Left ventricle myocardium inferior (tissue), 1 donor: ENCODE results near the gene MRPS30. TPM values are rescaled to one million over a fixed set of nuclear protein-coding genes. Genes with fewer than 3 reads are reported as not detected.
"Not testable (repeated sequence)": the region's sequence is repeated elsewhere in the genome, so short reads cannot be mapped to it uniquely, and the experiment has no call there.

ENCODE experiments used
- DNase-seq: peaks from one replicate; pipeline ENCODE4 v3.0.0-alpha.2; 2020
- H3K27ac ChIP-seq: fragments of 200-600 bp; replicated peaks from 2 replicates; pipeline ENCODE4 v1.8.0; 2021
- H3K27me3 ChIP-seq: fragments of 200-600 bp; 2 replicates; pipeline ENCODE4 v1.8.0; 2021; ENCODE audit warnings: low read depth
- H3K36me3 ChIP-seq: fragments of 200-600 bp; 2 replicates; pipeline ENCODE4 v1.8.0; 2021
- H3K4me1 ChIP-seq: fragments of 200-600 bp; 2 replicates; pipeline ENCODE4 v1.8.0; 2021
- H3K4me3 ChIP-seq: fragments of 200-600 bp; 2 replicates; pipeline ENCODE4 v1.8.0; 2021; ENCODE audit warnings: mild to moderate bottlenecking, moderate library complexity
- H3K9me3 ChIP-seq: fragments of 200-600 bp; replicated peaks from 2 replicates; pipeline ENCODE4 v1.8.0; 2021
- intact Hi-C: fragments of 100-400 bp; cut with micrococcal nuclease; formaldehyde crosslinking; loops from one replicate; pipeline ENCODE4 v1.11.0; 2022
- total RNA-seq: library from RNA; stranded (reverse); fragmentation: NEBNext Ultra II Directional; extraction: Animal tissue kit (Norgen Biotek cat#: 25700); gene quantifications from one replicate; pipeline ENCODE4 v1.2.1, GENCODE V29; 2021
- TF ChIP-seq, protein P1 (sequence below): fragments of 200-600 bp; IDR thresholded peaks from 2 replicates; pipeline ENCODE4 v1.8.0; 2021; ENCODE audit warnings: antibody characterized with exemption, mild to moderate bottlenecking, borderline replicate concordance
- donor health status: DM: no; HTN: yes; CAD: no; lungs with severe emphysema.

The MRPS30 gene
- total RNA-seq, 1 donor from 2014 or later, result 86.3 TPM

DNA sequence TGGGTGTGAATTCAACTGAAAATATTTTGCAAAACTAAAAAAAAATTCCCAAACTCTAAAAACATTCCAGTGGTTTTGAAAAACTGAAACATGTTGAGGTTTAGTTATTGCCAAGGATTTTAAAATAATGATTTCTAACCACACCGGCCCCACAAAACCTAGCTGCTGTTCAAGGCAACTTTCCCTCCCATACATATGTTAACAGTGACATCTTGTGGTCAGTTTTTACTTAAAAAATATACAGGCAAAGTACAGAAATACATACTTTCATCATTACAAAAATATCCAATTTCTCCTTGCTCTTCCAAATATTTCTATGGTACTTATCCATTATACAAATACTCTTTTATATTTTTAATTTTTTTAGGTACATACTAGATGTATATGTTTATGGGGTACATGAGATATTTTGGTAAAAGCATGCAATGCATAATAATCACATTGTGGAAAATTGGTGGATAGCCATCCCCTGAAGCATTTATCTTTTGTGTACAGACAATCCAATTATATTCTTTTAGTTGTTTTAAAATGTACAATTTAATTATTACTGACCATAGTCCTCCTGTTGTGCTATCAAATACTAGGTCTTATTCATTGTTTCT lies 34.4 kb upstream of the MRPS30 start:
- Histone ChIP-seq H3K27me3 (no peaks in the 10 kb centered on the region), H3K4me1 (no peaks in the 10 kb centered on the region), H3K4me3 (no peak overlapping the region), H3K27ac (no peak overlapping the region), H3K9me3 (no peaks in the 10 kb centered on the region), H3K36me3 (no peaks in the 10 kb centered on the region)
- no peak for DNase-seq
- intact Hi-C loops, result loop anchor here (5.0 to 10.0 kb wide), 2 partner anchors 237 to 1050 kb away; no protein-coding TSS in a partner anchor
- TF ChIP-seq, protein P1, sequence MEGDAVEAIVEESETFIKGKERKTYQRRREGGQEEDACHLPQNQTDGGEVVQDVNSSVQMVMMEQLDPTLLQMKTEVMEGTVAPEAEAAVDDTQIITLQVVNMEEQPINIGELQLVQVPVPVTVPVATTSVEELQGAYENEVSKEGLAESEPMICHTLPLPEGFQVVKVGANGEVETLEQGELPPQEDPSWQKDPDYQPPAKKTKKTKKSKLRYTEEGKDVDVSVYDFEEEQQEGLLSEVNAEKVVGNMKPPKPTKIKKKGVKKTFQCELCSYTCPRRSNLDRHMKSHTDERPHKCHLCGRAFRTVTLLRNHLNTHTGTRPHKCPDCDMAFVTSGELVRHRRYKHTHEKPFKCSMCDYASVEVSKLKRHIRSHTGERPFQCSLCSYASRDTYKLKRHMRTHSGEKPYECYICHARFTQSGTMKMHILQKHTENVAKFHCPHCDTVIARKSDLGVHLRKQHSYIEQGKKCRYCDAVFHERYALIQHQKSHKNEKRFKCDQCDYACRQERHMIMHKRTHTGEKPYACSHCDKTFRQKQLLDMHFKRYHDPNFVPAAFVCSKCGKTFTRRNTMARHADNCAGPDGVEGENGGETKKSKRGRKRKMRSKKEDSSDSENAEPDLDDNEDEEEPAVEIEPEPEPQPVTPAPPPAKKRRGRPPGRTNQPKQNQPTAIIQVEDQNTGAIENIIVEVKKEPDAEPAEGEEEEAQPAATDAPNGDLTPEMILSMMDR, result peak; percentile 64

- TF ChIP-seq, protein P1, result no peak
- H3K36me3 ChIP-seq, result no peaks in the 10 kb centered on the region
- DNase-seq, result no peak
- H3K27me3 ChIP-seq, result no peaks in the 10 kb centered on the region
- no peak overlapping the region for H3K27ac ChIP-seq
- H3K9me3 ChIP-seq, result no peaks in the 10 kb centered on the region
- intact Hi-C loops, result loop anchor here (10.0 kb wide), 1 partner anchor 1054 kb away; no protein-coding TSS in a partner anchor
- H3K4me3 ChIP-seq, result no peak overlapping the region
- no peaks in the 10 kb centered on the region for H3K4me1 ChIP-seq
Measured at GRCh38 chr5:44779167-44779566, 29.6 kb upstream of the MRPS30 start.

DNA sequence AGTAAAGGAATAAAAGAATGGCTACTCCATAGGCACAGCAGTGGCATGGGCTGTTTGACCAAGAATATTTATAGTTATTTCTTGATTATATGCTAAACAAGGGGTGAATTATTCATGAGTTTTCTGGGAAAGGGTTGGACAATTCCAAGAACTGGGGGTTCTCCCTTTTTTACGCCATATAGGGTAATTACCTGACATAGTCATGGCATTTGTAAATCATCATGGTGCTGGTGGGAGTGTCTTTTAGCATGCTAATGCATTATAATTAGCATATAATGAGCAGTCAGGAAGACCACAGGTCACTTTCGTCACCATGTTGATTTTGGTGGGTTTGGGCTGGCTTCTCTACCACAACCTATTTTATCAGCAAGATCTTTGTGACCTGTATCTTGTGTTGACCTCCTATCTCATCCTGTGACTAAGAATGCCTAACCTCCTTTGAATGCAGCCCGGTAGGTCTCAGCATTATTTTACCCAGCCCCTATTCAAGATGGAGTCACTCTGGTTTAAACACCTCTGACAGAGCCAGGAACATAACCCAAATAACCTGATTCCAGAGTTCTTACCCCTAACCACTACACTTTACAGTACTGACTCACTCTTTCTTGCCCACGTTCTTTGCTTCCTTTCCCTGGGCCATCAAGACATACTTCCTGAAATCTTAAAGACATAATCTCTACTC lies 25.0 kb upstream of the MRPS30 start:
- H3K4me3 ChIP-seq, result no peak overlapping the region
- H3K4me1 ChIP-seq, result no peaks in the 10 kb centered on the region
- peaks cover 4% of the 10 kb centered on the region for H3K36me3 ChIP-seq
- intact Hi-C loops, result no loop called here
- no peak for DNase-seq
- H3K27me3 ChIP-seq, result no peaks in the 10 kb centered on the region
- TF ChIP-seq, protein P1, result no peak
- no peak overlapping the region for H3K27ac ChIP-seq
- peaks cover 9% of the 10 kb centered on the region for H3K9me3 ChIP-seq

- H3K9me3 ChIP-seq, result peaks cover 11% of the 10 kb centered on the region
- peaks cover 6% of the 10 kb centered on the region for H3K36me3 ChIP-seq
- no peaks in the 10 kb centered on the region for H3K27me3 ChIP-seq
- no peak overlapping the region for H3K27ac ChIP-seq
- no peak for DNase-seq
- intact Hi-C loops, result no loop called here
- TF ChIP-seq, protein P1, result no peak
- no peaks in the 10 kb centered on the region for H3K4me1 ChIP-seq
- no peak overlapping the region for H3K4me3 ChIP-seq
Measured at GRCh38 chr5:44787731-44788130, 21.0 kb upstream of the MRPS30 start.

- H3K27me3 ChIP-seq, DNase-seq, intact Hi-C loops, H3K4me1 ChIP-seq, H3K4me3 ChIP-seq, H3K27ac ChIP-seq: not testable (repeated sequence)
- Histone ChIP-seq H3K36me3 (peaks cover 16% of the 10 kb centered on the region), H3K9me3 (peaks cover 29% of the 10 kb centered on the region)
Measured at GRCh38 chr5:44789372-44789995, 19.3 kb upstream of the MRPS30 start.

GRCh38 chr5:44792031-44792673 lies 16.6 kb upstream of the MRPS30 start:
- DNase-seq, H3K4me3 ChIP-seq, intact Hi-C loops, H3K4me1 ChIP-seq, H3K27ac ChIP-seq, H3K27me3 ChIP-seq: not testable (repeated sequence)
- Histone ChIP-seq H3K36me3 (peaks cover 12% of the 10 kb centered on the region), H3K9me3 (peaks cover 41% of the 10 kb centered on the region)
